ENCODE data around the gene SMPD2. TPM values are rescaled to one million over a fixed set of nuclear protein-coding genes. Genes with fewer than 3 reads are reported as not detected.
"Not testable (repeated sequence)": the region's sequence is repeated elsewhere in the genome, so short reads cannot be mapped to it uniquely, and the experiment has no call there.

SMPD2 gene
- total RNA-seq, 1 donor from 2014 or later, result 9.1 TPM

DNA sequence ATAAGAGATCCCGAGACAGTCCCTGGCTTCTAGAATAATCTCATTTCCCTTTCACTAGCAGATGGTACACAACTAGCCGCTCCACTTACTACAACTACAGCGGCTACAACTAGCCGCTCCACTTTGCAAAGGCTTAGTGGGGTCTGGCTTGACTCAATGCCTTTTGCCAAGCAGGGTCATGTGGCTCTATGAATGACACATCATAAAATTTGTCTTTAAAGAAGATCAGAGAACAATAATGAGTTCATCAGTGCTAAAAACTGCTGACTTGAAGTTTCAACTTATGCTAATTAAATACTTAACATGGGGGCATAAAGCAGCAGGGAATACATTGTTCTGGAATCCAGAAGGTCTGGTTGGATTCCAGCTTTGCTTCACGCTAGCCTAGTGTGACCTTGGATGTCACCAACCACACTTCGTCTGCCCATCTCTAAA is 17.1 kb downstream of the SMPD2 start:
- no peak for DNase-seq (ENCODE audit: low read depth)
- no peak overlapping the region for H3K4me3 ChIP-seq (ENCODE audit: low read depth, low read length)
- TF ChIP-seq, protein P1, sequence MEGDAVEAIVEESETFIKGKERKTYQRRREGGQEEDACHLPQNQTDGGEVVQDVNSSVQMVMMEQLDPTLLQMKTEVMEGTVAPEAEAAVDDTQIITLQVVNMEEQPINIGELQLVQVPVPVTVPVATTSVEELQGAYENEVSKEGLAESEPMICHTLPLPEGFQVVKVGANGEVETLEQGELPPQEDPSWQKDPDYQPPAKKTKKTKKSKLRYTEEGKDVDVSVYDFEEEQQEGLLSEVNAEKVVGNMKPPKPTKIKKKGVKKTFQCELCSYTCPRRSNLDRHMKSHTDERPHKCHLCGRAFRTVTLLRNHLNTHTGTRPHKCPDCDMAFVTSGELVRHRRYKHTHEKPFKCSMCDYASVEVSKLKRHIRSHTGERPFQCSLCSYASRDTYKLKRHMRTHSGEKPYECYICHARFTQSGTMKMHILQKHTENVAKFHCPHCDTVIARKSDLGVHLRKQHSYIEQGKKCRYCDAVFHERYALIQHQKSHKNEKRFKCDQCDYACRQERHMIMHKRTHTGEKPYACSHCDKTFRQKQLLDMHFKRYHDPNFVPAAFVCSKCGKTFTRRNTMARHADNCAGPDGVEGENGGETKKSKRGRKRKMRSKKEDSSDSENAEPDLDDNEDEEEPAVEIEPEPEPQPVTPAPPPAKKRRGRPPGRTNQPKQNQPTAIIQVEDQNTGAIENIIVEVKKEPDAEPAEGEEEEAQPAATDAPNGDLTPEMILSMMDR (conservative IDR thresholded peaks at IDR 0.05; ENCODE audit: low read depth, low read length), result no peak

DNA sequence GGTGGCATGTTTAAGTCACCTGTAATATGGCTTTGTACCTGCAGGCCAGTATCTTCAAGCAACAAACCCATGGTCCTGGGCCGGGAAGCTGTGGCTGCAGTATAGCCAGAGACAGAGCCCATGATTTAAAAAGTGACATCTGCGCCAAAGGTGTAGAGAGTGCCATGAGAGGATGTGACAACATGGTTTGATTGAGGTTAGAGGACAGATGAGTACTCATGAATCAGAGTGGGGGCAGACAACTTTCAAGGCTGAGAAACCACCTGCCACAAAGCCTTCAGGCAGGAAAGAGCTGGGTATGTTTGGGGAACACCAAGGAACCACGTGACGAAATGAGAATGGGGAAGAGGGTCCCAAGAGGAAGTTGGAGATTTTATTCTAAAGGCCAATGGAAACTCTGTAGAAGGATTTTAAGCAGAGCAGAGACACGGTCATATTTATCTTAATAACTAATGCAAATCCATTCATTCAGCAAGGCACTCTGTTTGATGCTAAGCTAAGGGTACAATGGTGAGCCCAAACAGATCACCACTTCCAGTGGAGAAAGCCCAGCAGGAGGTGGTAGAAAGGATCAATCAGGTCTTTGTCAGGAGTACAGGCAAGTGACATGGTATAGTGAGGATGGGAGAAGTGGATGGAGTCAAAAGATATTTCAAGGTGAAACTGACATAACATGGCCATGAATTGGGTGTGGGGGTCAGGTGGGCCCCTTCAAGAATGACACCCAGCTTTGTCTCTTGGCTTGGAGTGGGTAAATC is 18.4 kb downstream of the SMPD2 start:
- no peak overlapping the region for H3K4me3 ChIP-seq (ENCODE audit: low read depth, low read length)
- TF ChIP-seq, protein P1 (conservative IDR thresholded peaks at IDR 0.05; ENCODE audit: low read depth, low read length), result no peak
- DNase-seq (ENCODE audit: low read depth), result no peak

DNA sequence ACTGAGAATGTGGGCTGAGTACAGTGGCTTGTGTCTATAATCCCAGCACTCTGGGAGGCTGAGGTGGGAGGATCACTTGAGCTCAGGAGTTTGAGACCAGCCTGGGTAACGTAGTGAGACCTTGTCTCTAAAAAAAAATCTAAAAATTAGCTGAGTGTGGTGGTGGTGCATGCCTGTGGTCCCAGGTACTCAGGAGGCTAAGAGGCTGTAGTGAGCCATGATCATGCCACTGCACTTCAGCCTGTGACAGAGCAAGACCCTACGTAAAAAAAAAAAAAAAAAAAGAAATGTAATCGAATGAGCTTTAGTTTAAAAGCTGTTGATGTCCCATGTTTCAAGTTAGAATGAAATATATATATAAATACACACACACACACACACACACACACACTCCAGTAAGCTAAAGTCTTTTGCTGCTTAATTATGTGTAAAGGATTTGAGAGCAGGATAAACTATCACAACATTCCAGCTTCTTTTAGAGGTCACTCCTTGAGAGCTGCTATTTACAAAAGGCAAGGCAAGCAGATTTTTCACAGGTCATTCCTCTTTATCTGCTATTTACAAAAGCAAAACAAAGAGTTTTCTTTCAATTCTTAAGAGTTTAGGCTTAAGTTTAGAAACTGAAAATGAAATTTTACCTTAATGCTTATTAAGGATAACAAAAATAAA is 19.8 kb downstream of the SMPD2 start:
- no peak for DNase-seq (ENCODE audit: low read depth)
- TF ChIP-seq, protein P1 (conservative IDR thresholded peaks at IDR 0.05; ENCODE audit: low read depth, low read length), result no peak
- H3K4me3 ChIP-seq (ENCODE audit: low read depth, low read length), result no peak overlapping the region

DNA sequence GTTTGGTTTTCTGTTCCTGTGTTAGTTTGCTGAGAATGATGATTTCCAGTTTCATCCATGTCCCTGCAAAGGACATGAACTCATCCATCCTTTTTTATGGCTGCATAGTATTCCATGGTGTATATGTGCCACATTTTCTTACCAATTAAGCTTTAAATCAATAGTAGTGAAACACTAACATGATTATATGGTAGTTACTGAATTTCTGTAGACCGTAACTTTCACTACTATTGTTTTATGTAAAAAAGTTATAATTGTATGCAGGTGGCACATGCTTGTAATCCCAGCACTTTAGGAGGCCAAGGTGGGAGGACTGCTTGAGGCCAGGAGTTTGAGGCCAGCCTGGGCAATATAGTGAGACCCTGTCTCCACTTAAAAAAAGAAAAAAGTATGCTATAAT is 20.7 kb downstream of the SMPD2 start:
- not testable (repeated sequence) for DNase-seq (ENCODE audit: low read depth)

DNA sequence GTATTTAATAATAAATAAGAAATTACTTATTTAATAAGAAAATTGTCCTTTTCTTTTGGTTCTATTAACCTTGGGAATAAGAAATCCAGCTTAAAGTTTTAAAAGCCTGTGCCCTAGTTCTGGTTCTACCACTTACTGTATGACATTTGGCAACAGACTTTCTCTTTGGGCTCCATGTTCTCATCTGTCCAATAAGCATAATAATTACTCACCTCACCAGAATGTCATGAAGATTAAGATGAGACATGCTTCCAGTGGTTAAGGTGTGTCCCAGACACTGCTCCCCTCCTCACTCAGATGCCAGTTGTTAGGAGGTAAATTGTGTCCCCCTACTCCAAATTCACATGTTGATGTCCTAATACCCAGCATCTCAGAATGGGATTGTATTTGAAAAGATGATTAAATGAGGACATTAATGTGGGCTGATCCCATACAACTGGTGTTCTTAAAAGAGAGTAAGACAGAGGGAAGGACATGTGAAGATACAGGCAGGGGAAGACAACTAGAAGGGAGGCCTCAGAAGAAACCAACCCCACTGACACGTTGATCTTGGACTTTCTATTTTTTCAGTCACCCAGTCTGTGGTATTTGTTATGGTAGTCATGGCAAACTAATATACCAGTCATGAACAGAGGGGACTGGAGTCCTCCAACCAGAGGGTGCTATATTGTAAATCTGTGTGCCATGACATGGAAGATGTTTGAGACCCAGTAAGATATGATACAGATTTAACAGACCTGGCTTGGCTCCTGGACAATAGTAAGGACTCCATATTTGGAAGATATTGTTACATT is 21.4 kb downstream of the SMPD2 start:
- no peak overlapping the region for H3K4me3 ChIP-seq (ENCODE audit: low read depth, low read length)
- TF ChIP-seq, protein P1 (conservative IDR thresholded peaks at IDR 0.05; ENCODE audit: low read depth, low read length), result no peak
- DNase-seq (ENCODE audit: low read depth), result no peak

More for the DNA sequence above, 20.7 kb downstream of the SMPD2 start:
- H3K4me3 ChIP-seq (ENCODE audit: low read depth, low read length), result not testable (repeated sequence)

DNA sequence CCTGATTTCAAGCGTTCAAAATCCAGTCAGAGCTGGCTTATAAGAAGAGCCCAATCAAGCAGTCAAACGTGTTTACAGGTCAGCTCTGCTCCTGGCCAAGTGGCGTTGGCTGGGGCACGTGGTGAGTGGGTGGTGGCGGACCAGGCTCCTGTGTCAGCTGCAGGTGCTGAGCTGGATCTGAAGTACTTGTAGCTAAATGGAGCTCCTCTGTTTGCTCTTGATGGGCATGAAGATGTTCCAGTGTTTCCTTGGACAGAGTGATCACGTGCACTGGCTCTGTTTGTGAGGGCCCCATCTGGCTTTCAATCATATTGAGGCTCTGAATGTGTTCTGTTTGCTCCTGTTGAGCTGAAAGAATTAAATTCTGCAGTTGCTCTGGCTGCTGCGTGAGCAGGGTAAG is 25.2 kb downstream of the SMPD2 start:
- TF ChIP-seq, protein P1 (conservative IDR thresholded peaks at IDR 0.05; ENCODE audit: low read depth, low read length), result no peak
- no peak for DNase-seq (ENCODE audit: low read depth)
- no peak overlapping the region for H3K4me3 ChIP-seq (ENCODE audit: low read depth, low read length)
